ENCODE results near the gene CWH43. TPM values are rescaled to one million over a fixed set of nuclear protein-coding genes. Genes with fewer than 3 reads are reported as not detected.

CWH43 gene
- total RNA-seq, 1 donor from 2014 or later, result not detected

GRCh38 chr4:48989461-48990203, 3.6 kb downstream of the CWH43 start:
- Histone ChIP-seq H3K4me1 (peaks cover 9% of the 10 kb centered on the region), H3K27ac (replicated peaks) (no peak overlapping the region), H3K36me3 (no peaks in the 10 kb centered on the region), H3K9me3 (replicated peaks) (no peaks in the 10 kb centered on the region), H3K27me3 (ENCODE audit: low read depth) (peaks cover 43% of the 10 kb centered on the region), H3K4me3 (no peak overlapping the region)
- no peak for TF ChIP-seq CTCF (IDR thresholded peaks at IDR 0.05; ENCODE audit: borderline replicate concordance)
- intact Hi-C loops (cut with micrococcal nuclease), result no loop called here
- no peak for DNase-seq

- TF ChIP-seq CTCF (IDR thresholded peaks at IDR 0.05; ENCODE audit: borderline replicate concordance), result no peak
- Histone ChIP-seq H3K27ac (replicated peaks) (no peak overlapping the region), H3K36me3 (no peaks in the 10 kb centered on the region), H3K4me3 (no peak overlapping the region), H3K9me3 (replicated peaks) (no peaks in the 10 kb centered on the region), H3K4me1 (peaks cover under 1% of the 10 kb centered on the region), H3K27me3 (ENCODE audit: low read depth) (peaks cover 43% of the 10 kb centered on the region)
- no peak for DNase-seq
- intact Hi-C loops (cut with micrococcal nuclease), result no loop called here
Measured at GRCh38 chr4:48991357-48991756, 5.3 kb downstream of the CWH43 start.

- no peak for TF ChIP-seq CTCF (IDR thresholded peaks at IDR 0.05; ENCODE audit: borderline replicate concordance)
- Histone ChIP-seq H3K9me3 (replicated peaks) (no peaks in the 10 kb centered on the region), H3K36me3 (no peaks in the 10 kb centered on the region), H3K4me3 (no peak overlapping the region), H3K4me1 (no peaks in the 10 kb centered on the region), H3K27ac (replicated peaks) (no peak overlapping the region), H3K27me3 (ENCODE audit: low read depth) (peaks cover 56% of the 10 kb centered on the region)
- no peak for DNase-seq
- intact Hi-C loops (cut with micrococcal nuclease), result no loop called here
Measured at GRCh38 chr4:48997962-48998361, 11.9 kb downstream of the CWH43 start.

- intact Hi-C loops (cut with micrococcal nuclease), result no loop called here
- no peak overlapping the region for H3K4me3 ChIP-seq
- H3K4me1 ChIP-seq, result no peaks in the 10 kb centered on the region
- no peak overlapping the region for H3K27ac ChIP-seq (replicated peaks)
- no peaks in the 10 kb centered on the region for H3K36me3 ChIP-seq
- H3K9me3 ChIP-seq (replicated peaks), result no peaks in the 10 kb centered on the region
- TF ChIP-seq CTCF (IDR thresholded peaks at IDR 0.05; ENCODE audit: borderline replicate concordance), result no peak
- peaks cover 60% of the 10 kb centered on the region for H3K27me3 ChIP-seq (ENCODE audit: low read depth)
- no peak for DNase-seq
Measured at GRCh38 chr4:48998440-48998839, 12.4 kb downstream of the CWH43 start.

- intact Hi-C loops (cut with micrococcal nuclease), result no loop called here
- Histone ChIP-seq H3K27me3 (ENCODE audit: low read depth) (peaks cover 58% of the 10 kb centered on the region), H3K9me3 (replicated peaks) (no peaks in the 10 kb centered on the region), H3K4me3 (no peak overlapping the region), H3K27ac (replicated peaks) (no peak overlapping the region), H3K36me3 (no peaks in the 10 kb centered on the region), H3K4me1 (no peaks in the 10 kb centered on the region)
- no peak for TF ChIP-seq CTCF (IDR thresholded peaks at IDR 0.05; ENCODE audit: borderline replicate concordance)
- DNase-seq, result no peak
Measured at GRCh38 chr4:49000806-49001205, 14.7 kb downstream of the CWH43 start.

Data from left ventricle myocardium inferior (tissue), 1 donor.